NOMO-1 treated with dmso at 0.1 percent for 144 hours (cell line): ENCODE results near the gene PTPRU.

Experiments used
- DNase-seq: peaks from one replicate; lab custom pipeline; 2025; ENCODE audit not compliant: unreplicated experiment; lab: John Stamatoyannopoulos, UW

The PTPRU gene

GRCh38 chr1:29243023-29243870 lies 6.9 kb downstream of the PTPRU start:
- DNase-seq: no peak

DNA sequence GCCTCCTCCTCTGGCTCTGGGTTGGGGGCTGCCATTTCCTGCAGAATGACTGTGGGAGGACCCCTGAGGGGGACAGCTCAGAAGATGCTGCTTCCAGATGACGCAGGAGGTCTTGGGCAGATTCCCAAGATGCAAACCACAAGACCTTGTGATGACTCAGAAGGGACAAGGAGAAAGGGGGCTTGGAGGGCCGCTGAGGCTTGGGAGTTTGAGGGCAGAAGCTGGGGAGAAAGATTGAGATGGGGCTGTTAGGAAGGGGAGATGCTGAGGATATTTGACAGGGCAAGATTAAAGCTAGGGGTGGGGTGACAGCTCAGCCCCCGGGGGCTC lies 7.5 kb downstream of the PTPRU start:
- no peak for DNase-seq

DNA sequence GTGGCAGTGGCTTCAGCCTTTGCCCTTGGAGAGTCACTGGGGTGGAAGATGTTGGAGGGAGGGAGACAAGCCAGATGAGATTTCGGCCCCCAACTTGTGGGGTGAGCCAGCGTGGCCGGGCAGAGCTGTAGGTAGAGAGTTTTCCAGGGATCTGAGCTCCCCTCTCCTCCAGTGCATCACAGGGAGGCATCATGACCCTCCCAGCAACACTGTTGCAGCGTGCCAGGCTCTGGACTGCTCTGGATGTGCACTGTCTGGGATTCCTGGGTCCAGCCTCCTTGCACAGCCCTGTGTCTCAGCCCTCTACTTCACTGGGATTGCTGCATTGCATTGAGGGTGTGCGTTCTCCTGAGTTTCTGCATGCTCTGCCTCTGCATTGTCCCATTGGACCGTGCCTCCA lies 8.9 kb downstream of the PTPRU start:
- DNase-seq: no peak

GRCh38 chr1:29245876-29246275 lies 9.6 kb downstream of the PTPRU start:
- DNase-seq: no peak

DNA sequence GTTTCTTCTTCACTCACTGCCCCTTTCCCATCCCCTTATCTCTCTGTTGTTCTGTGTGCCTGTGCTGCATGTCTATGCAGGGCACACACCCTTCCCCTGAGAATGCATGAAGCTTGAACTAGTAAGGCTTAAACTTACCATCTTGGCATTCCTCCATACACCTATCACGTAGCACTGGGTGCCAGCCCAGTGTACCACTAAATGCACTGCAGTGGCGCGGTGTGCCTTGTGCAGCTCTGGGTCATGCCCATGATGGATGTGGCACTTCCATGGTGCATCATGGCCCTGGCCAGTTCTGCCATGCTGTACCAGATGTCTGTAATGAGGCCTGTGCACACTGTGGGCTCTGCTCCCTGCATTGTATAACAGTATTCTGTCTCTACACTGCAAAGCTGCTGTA lies 10.7 kb downstream of the PTPRU start:
- no peak for DNase-seq

DNA sequence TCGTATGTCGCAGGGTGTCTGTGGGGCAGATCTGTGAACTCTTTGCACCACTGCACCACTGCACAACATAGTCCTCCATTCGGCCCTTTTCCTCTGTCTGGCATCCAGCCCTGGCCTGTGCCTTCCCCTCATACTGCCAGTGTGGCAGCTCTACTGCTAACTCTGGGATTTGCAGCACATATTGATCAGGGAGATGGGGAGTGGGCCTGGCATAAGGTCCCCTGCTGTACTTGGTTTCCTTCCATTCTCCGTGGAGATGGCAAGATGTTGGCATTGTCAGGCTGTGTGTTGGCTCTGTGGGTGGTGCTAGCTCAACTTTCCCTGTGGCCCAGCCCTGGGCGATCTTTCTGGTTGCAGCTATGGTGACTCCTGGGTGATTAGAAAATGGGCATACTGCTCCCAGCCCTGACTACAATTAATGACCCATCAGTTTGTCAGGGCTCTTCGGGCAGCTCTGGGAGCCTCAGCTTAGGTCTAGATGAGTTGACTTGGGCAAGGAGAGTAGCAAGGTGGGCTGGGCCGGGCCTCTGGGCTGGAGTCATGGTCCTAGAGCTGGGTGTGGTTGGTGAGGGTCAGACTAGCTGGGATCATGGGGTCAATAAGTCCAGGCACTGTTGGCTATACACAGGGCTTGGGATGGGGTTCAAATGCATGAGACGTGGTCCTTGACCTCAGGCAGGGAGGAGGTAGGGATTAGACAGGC lies 11.4 kb downstream of the PTPRU start:
- no peak for DNase-seq

DNA sequence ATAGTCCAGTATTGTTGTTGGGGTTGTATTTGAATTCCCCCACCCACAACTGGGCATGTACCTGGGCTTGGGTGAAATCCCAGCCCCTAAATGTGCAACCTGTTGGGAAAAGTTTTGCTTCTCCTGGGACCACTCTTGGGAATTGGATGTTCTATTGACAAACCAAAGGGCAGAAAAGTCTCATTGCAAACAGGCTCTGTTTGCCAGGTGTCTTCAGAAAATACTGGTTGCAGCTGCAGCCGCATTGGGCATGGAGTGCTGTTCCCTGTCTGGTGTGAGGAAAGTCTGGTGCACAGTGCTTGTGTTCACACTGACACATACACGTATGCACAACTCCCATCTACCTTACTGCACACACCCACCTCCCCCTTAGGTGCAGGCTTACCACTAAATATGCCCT lies 12.1 kb downstream of the PTPRU start:
- no peak for DNase-seq

DNA sequence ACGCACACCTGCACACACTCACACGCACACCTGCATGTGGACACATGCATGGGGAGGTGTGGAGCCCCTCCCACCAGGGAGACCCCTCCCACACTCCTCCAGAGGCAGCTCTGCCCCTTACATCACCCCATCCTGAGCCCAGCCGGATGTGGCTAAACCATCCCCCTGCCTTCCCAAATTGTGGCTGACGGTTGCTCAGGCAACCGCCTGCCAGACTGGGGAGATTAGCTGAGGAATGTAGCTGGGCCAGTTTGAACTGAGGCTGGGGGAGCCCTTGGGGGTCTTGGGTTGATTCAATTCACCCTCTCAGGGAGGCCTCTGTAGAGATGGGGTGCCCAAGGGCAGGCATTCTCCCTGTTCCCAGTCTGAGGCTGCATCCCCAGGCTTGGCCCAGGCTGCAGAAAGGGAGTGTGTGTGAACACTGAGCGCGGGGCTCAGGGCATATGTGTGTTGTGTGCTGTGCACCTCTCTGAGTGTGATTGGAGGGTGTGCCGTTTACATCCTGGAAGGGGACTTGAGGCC lies 12.9 kb downstream of the PTPRU start:
- no peak for DNase-seq

- no peak for DNase-seq
These were observed 13.7 kb downstream of the PTPRU start for GRCh38 chr1:29249951-29250581.

GRCh38 chr1:29251164-29252124 lies 15.1 kb downstream of the PTPRU start:
- no peak for DNase-seq

DNA sequence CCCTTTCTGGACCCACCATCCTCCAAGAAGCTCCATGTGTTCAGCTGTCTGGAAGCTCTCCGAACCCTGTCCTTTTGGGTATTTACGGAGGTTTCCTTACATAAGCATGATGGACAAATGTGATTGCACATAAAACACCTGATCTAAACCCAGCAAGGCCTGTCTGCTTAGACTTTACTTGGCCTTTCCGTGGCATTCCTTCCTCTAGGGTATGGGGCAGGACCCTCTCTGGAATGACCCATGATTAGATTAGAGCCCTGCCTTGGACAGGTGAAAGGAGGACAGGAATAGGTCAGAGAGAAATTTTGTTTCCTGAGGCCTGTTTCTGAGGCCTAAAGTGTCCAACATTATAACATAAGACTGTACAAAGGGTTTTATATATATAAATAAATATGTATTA lies 16.9 kb downstream of the PTPRU start:
- DNase-seq: no peak

DNA sequence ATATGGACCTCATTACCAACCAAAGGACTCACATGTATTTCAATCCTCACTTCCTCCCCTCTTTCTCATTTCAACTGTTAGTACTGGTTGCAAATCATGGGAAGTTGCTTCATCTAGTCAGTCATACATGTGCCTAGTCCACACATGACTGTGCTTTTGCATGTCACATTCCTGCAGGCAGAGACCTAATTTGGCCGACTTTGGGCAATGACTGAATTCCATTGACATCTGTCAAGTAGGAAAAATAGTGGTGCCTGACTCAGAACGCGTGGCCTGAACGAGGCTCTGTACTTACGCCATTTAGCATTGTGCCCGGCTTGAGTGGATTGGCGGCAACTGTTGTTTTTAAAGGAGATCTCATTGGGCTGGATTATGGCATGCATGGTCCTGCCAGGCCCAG lies 18.0 kb downstream of the PTPRU start:
- DNase-seq: no peak

DNA sequence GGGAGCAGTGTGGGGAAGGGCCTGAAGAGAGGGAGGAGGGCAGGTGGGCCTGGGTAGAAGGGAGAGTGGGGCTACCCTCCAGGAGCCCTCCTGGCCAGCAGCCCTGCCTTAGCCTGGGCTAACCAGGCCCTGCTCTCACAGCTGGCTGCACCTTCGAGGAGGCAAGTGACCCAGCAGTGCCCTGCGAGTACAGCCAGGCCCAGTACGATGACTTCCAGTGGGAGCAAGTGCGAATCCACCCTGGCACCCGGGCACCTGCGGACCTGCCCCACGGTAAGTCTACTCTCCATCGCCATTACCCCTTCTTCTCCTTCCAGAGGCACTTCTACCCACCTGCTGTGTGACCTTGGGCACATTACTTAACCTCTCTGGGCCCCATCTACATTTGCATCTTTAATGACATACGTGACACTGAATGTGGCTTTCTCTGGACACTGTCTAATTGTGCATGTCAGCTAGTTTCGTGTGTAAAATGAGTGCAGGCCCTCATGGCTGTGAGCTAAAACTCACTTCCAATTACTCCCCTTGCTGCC lies 18.9 kb downstream of the PTPRU start:
- no peak for DNase-seq

GRCh38 chr1:29256394-29256793 lies 20.1 kb downstream of the PTPRU start:
- no peak for DNase-seq

GRCh38 chr1:29256979-29257804 lies 20.9 kb downstream of the PTPRU start:
- no peak for DNase-seq

DNA sequence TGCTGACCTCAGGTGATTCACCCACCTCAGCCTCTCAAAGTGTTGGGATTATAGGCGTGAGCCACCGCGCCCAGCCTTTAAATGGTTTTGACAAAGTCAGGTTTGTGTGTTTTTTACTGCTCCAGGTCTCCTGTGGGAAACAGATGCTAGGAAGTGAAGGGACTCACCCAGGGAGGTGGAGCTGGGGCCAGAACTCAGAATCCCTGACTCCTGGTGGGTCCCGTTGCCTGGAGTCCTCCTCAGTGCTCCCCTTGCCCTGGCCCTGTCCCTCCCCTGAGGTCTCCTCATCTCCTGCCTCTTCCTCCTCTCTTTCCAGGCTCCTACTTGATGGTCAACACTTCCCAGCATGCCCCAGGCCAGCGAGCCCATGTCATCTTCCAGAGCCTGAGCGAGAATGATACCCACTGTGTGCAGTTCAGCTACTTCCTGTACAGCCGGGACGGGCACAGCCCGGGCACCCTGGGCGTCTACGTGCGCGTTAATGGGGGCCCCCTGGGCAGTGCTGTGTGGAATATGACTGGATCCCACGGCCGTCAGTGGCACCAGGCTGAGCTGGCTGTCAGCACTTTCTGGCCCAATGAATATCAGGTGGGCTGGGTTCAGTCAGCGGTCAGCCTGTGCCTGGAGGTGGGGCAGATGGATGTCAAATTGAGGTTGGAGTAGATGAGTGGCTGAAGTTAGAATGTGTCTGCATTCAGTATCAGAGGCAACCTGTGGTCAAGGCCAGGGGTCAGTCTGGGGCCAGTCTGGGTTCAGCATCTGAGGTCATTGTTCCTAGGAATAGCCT lies 22.1 kb downstream of the PTPRU start:
- no peak for DNase-seq

GRCh38 chr1:29258976-29259801 lies 22.9 kb downstream of the PTPRU start:
- no peak for DNase-seq

DNA sequence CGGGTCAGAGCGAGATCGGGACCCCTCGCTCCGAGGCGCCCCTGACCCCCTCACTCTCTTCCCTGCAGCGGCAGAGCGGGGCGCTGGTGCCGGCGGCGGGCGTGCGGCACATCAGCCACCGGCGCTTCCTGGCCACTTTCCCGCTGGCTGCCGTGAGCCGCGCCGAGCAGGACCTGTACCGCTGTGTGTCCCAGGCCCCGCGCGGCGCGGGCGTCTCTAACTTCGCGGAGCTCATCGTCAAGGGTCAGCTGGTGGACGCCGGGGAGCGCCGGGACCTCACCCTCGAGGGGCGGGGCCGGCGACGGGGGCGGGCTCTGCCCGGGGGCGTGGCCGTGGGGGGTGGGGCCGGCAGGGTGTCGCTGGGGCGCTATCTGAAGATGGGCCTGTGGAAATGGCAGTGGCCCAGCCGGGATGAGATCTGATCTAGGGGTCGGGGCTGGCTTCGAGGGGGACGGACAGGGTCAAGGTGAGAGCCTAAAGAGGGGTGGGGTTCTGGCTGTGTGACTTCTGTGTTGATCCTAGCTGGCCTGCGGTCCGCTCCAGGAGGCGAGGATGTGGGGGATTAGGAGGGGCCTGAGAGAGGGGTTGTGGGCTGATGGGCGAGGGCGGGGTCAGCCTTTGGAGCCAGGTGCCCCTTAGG lies 23.6 kb downstream of the PTPRU start:
- no peak for DNase-seq
